Vagina (tissue), 2 donors: Measurements from ENCODE around the gene MORN2. TPM values are rescaled to one million over a fixed set of nuclear protein-coding genes. Genes with fewer than 3 reads are reported as not detected.

Experiments used
- DNase-seq, 2 donors: peaks; one replicate each; pipeline ENCODE4 v3.0.0-alpha.2; 2017; ENCODE audit errors: extremely low spot score in 2 of 2
- H3K27ac ChIP-seq: fragments of 200-600 bp; sonication (generic); one replicate; pipeline ENCODE4 v1.5.1; 2019
- H3K27me3 ChIP-seq: fragments of 200-600 bp; sonication (generic); one replicate; pipeline ENCODE4 v1.5.1; 2019
- H3K36me3 ChIP-seq, 2 donors: fragments of 200-600 bp; sonication (generic); one replicate each; pipeline ENCODE4 v1.5.1; 2017 to 2019
- H3K4me1 ChIP-seq: fragments of 200-600 bp; sonication (generic); one replicate; pipeline ENCODE4 v1.5.1; 2019
- H3K4me3 ChIP-seq, 2 donors: fragments of 200-600 bp; sonication (generic); 1 replicate in 1 of 2; 2 replicates in 1 of 2; pipeline ENCODE4 v1.5.1; 2016 to 2019
- H3K9me3 ChIP-seq: fragments of 200-600 bp; sonication (generic); one replicate; pipeline ENCODE4 v1.5.1; 2019
- CTCF ChIP-seq, 3 experiments: fragments of 450-650 bp in 2 of 3; fragments of 200-600 bp in 1 of 3; sonication (generic) in 1 of 3; IDR thresholded peaks; one replicate each; pipeline ENCODE4 v1.5.1; 2017 to 2019; ENCODE audit warnings: antibody characterized with exemption in 3 of 3, mild to moderate bottlenecking in 2 of 3, moderate library complexity in 2 of 3
- POLR2A ChIP-seq, 2 donors: fragments of 450-650 bp; IDR thresholded peaks; one replicate each; pipeline ENCODE4 v1.6.1; 2017; ENCODE audit warnings: antibody characterized with exemption in 2 of 2, mild to moderate bottlenecking in 2 of 2, moderate library complexity in 2 of 2
- POLR2AphosphoS5 ChIP-seq, 2 donors: sonication (generic); formaldehyde crosslinking; IDR thresholded peaks; one replicate each; pipeline ENCODE4 v1.9.0; 2017; ENCODE audit warnings: antibody characterized with exemption in 2 of 2, mild to moderate bottlenecking in 2 of 2, low read depth in 1 of 2; ENCODE audit not compliant: insufficient read depth in 1 of 2
- intact Hi-C: fragments of 100-400 bp; cut with DNase I; formaldehyde crosslinking; loops from one replicate; pipeline ENCODE4 v1.15.1; 2023
- small RNA-seq: library from RNA; depleted of rRNA; stranded (forward); fragments of <200 nt; gene quantifications from one replicate; pipeline ENCODE3, GENCODE V24; 2016
- total RNA-seq: library from RNA; depleted of rRNA; stranded (reverse); fragments of >200 nt; gene quantifications from one replicate; pipeline ENCODE4 v1.2.3, GENCODE V29; 2016

MORN2 gene
- total RNA-seq, 1 donor from 2014 or later: 10.3 TPM

GRCh38 chr2:38930600-38930999, 54.8 kb downstream of the MORN2 start:
- Histone ChIP-seq H3K27ac (no peak overlapping the region), H3K9me3 (no peaks in the 10 kb centered on the region), H3K36me3 (no peaks in the 10 kb centered on the region), H3K27me3 (no peaks in the 10 kb centered on the region), H3K4me1 (no peaks in the 10 kb centered on the region), H3K4me3 (no peak overlapping the region)
- no peak for DNase-seq
- TF ChIP-seq CTCF (IDR thresholded peaks at IDR 0.05) (no peak), POLR2A (IDR thresholded peaks at IDR 0.05) (no peak), POLR2AphosphoS5 (IDR thresholded peaks at IDR 0.05; ENCODE audit: insufficient read depth in 1 of 2, low read depth in 1 of 2) (no peak)
- intact Hi-C loops: no loop called here

Small RNA genes within 50 kb of the gene (small RNA-seq; reads per million reads assigned to genes)
- not detected for gene RNU6-851P

Other genes starting within 250 kb of the MORN2 start
- 16.9 TPM for gene GALM, start 209.9 kb upstream of the MORN2 start, total RNA-seq
- 106 TPM for gene SRSF7, start 124.6 kb upstream of the MORN2 start, total RNA-seq
- gene GEMIN6, start 97.8 kb upstream of the MORN2 start, total RNA-seq: 5.9 TPM
- gene DHX57, start within 50 bp of the MORN2 start, total RNA-seq: 10.6 TPM
- 0.74 TPM for gene ARHGEF33, start 13.9 kb downstream of the MORN2 start, total RNA-seq
- 20.1 TPM for gene SOS1, start 245.1 kb downstream of the MORN2 start, total RNA-seq